HCT116 (cell line): ENCODE results near the gene AOPEP. TPM values are rescaled to one million over a fixed set of nuclear protein-coding genes. Genes with fewer than 3 reads are reported as not detected.

Experiments
- ATAC-seq: fragments of 200-7000 bp; cut with Tn5 transposase; 2 replicates; pipeline ENCODE4 v1.9.1; 2020; ENCODE audit warnings: mild to moderate bottlenecking, moderate library complexity
- BruUV-seq: library from RNA; stranded (reverse); fragments of 400-500 nt; replicated peaks from 2 replicates; lab custom pipeline; 2021; lab: Mats Ljungman, UMichigan
- CTCF ChIA-PET: fragments of 300-600 bp; sonication (Branson Sonifier 250); formaldehyde crosslinking; loops from one replicate; lab custom pipeline; 2021; ENCODE audit warnings: antibody characterized with exemption; lab: Charles Lee
- POLR2A ChIA-PET: fragments of 300-600, 350-600 bp; sonication (Branson Sonifier 250); formaldehyde crosslinking; loops from one replicate; lab custom pipeline; 2021; ENCODE audit warnings: antibody characterized with exemption; lab: Charles Lee
- RAD21 ChIA-PET, 2 experiments: fragments of 300-600 bp; sonication (Branson Sonifier 250); formaldehyde crosslinking; loops; one replicate each; lab custom pipeline; 2023; ENCODE audit warnings: low total read pairs in 2 of 2; ENCODE audit not compliant: uncharacterized antibody in 2 of 2, unreplicated experiment in 2 of 2, low non-redundant PET in 1 of 2; lab: Charles Lee
- DNase-seq: peaks from one replicate; pipeline ENCODE4 v3.0.0-alpha.2; 2010; ENCODE audit warnings: low read depth, low spot score
- H2AFZ ChIP-seq: fragments of 200-600 bp; shearing (Covaris generic), sonication (generic); 2 replicates; pipeline ENCODE4 v1.6.1; 2017; ENCODE audit warnings: low read depth, mixed run types, mixed read lengths, antibody characterized with exemption, low read length; ENCODE audit not compliant: poor library complexity, severe bottlenecking
- H3K27ac ChIP-seq: 2 replicates; pipeline ENCODE4 v1.5.1; 2012; ENCODE audit warnings: low read depth, low read length
- H3K27me3 ChIP-seq: fragments of 200-600 bp; sonication (generic); 2 replicates; pipeline ENCODE4 v1.6.1; 2016; ENCODE audit warnings: mixed run types, low read length, mixed read lengths; ENCODE audit not compliant: insufficient read depth
- H3K36me3 ChIP-seq, 2 experiments: fragments of 200-500 bp in 1 of 2; fragments of 200-600 bp in 1 of 2; sonication (Bioruptor generic) in 1 of 2; sonication (generic) in 1 of 2; 2 replicates each; pipeline versions ENCODE4 v1.5.1 to v1.6.1; 2014 to 2016; ENCODE audit warnings: low read length in 2 of 2, inconsistent platforms in 1 of 2, mixed read lengths in 1 of 2, mixed run types in 1 of 2; ENCODE audit not compliant: insufficient read depth in 2 of 2, control insufficient read depth in 1 of 2
- H3K4me1 ChIP-seq, 2 experiments: fragments of 200-600 bp in 1 of 2; sonication (generic) in 1 of 2; 2 replicates each; pipeline versions ENCODE4 v1.5.1 to v1.6.1; 2012 to 2017; ENCODE audit warnings: low read length in 2 of 2, inconsistent platforms in 1 of 2, mild to moderate bottlenecking in 1 of 2, mixed read lengths in 1 of 2, mixed run types in 1 of 2, moderate library complexity in 1 of 2; ENCODE audit not compliant: insufficient read depth in 2 of 2, control insufficient read depth in 1 of 2
- H3K4me2 ChIP-seq: fragments of 200-600 bp; sonication (generic); 2 replicates; pipeline ENCODE4 v1.6.1; 2017; ENCODE audit warnings: mixed run types, low read length, mixed read lengths
- H3K4me3 ChIP-seq, 2 experiments: fragments of 200-600 bp in 1 of 2; sonication (generic) in 1 of 2; replicated peaks in 1 of 2; 2 replicates each; pipeline ENCODE4 v1.5.1; 2011 to 2016; ENCODE audit warnings: low read length in 2 of 2, control low read depth in 1 of 2, low read depth in 1 of 2, mild to moderate bottlenecking in 1 of 2, mixed read lengths in 1 of 2, mixed run types in 1 of 2
- H3K79me2 ChIP-seq: fragments of 200-600 bp; sonication (generic); 2 replicates; pipeline ENCODE4 v1.6.1; 2017; ENCODE audit warnings: mild to moderate bottlenecking, mixed run types, low read length, moderate library complexity, mixed read lengths; ENCODE audit not compliant: insufficient read depth
- H3K9ac ChIP-seq: fragments of 200-600 bp; sonication (generic); 2 replicates; pipeline ENCODE4 v1.6.1; 2016; ENCODE audit warnings: low read length, mixed read lengths
- H3K9me2 ChIP-seq: fragments of 200-600 bp; sonication (generic), shearing (Covaris generic); 2 replicates; pipeline ENCODE4 v1.6.1; 2017; ENCODE audit warnings: mixed run types, mild to moderate bottlenecking, moderate library complexity; ENCODE audit not compliant: insufficient read depth
- H3K9me3 ChIP-seq, 2 experiments: fragments of 200-500 bp in 1 of 2; fragments of 200-600 bp in 1 of 2; sonication (Bioruptor generic) in 1 of 2; sonication (generic) in 1 of 2; 2 replicates each; pipeline ENCODE4 v1.6.1; 2014 to 2017; ENCODE audit warnings: low read length in 2 of 2, mixed read lengths in 2 of 2, inconsistent platforms in 1 of 2, low read depth in 1 of 2, mild to moderate bottlenecking in 1 of 2, mixed run types in 1 of 2, moderate library complexity in 1 of 2; ENCODE audit not compliant: control insufficient read depth in 1 of 2, insufficient read depth in 1 of 2
- H4K20me1 ChIP-seq: fragments of 200-600 bp; sonication (generic), shearing (Covaris generic); 2 replicates; pipeline ENCODE4 v1.6.1; 2017; ENCODE audit warnings: mixed run types, mild to moderate bottlenecking, moderate library complexity; ENCODE audit not compliant: insufficient read depth
- EZH2 ChIP-seq: fragments of 200-600 bp; sonication (generic); IDR thresholded peaks from 2 replicates; pipeline ENCODE4 v1.6.1; 2017; ENCODE audit warnings: antibody characterized with exemption, mixed run types
- FOSL1 ChIP-seq: IDR thresholded peaks from 2 replicates; pipeline ENCODE4 v1.6.1; 2012; ENCODE audit warnings: low read depth
- RAD21 ChIP-seq: IDR thresholded peaks from 2 replicates; pipeline ENCODE4 v1.6.1; 2012; ENCODE audit warnings: low read depth, mild to moderate bottlenecking
- intact Hi-C: fragments of 100-400 bp; cut with micrococcal nuclease; formaldehyde crosslinking; loops from 2 replicates; pipeline ENCODE4 v1.10.0; 2022
- total RNA-seq: library from RNA; stranded (reverse); gene quantifications from one replicate; pipeline ENCODE4 v1.2.1, GENCODE V29; 2021; ENCODE audit not compliant: unreplicated experiment
- TF ChIP-seq, protein P1 (sequence below), 3 experiments: fragments of 200-600 bp in 1 of 3; sonication (generic) in 1 of 3; IDR thresholded peaks in 2 of 3; conservative IDR thresholded peaks in 1 of 3; 2 replicates each; pipeline ENCODE4 v1.5.1; 2012 to 2017; ENCODE audit warnings: low read depth in 2 of 3, low read length in 2 of 3, antibody characterized with exemption in 1 of 3, borderline replicate concordance in 1 of 3, control low read depth in 1 of 3, mild to moderate bottlenecking in 1 of 3, mixed read lengths in 1 of 3, mixed run types in 1 of 3, moderate library complexity in 1 of 3; ENCODE audit not compliant: insufficient read depth in 1 of 3

Gene AOPEP
- total RNA-seq, 1 experiment from 2014 or later: 15.1 TPM

DNA sequence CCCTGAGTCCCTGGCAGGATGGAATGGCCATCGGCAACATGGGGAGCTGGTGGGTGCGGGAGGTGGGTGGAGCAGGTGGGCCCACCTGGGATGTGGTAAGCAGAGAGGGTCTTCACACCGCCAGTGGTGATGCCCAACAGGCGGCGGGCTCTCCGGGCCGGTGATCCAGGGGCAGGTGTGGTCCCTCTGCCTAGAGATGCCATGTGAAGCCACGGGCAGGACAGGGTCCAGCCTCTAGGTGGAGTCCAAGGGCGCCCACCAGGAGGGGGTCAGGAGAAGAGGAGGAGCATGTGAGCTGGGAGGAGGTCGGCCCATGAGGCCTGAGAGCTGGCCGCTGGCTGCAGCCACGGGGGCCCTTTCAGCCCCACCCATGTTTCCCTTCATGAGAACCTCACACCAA lies 369.9 kb downstream of the AOPEP start:
- Histone ChIP-seq H3K4me2 (no peak overlapping the region), H3K79me2 (no peaks in the 10 kb centered on the region), H3K36me3 (no peaks in the 10 kb centered on the region), H3K27ac (no peak overlapping the region), H4K20me1 (no peaks in the 10 kb centered on the region), H3K9me2 (no peaks in the 10 kb centered on the region), H3K27me3 (no peaks in the 10 kb centered on the region), H3K9me3 (no peaks in the 10 kb centered on the region), H3K4me3 (no peak overlapping the region), H3K9ac (no peak overlapping the region), H3K4me1 (peaks cover 11 to 20% of the 10 kb centered on the region in 2 experiments), H2AFZ (no peak overlapping the region)
- no TSS peak for BruUV-seq
- ChIA-PET CTCF (no interaction called here), RAD21 (no interaction called here), POLR2A (interaction anchor here (0.5 kb wide), 1 partner anchor 373 kb away, joined by 5 read pairs; no protein-coding TSS in a partner anchor)
- intact Hi-C loops: no loop called here
- peak; percentile 39; the same call in 1 of the 2 replicates for ATAC-seq
- DNase-seq: no peak
- no peak for TF ChIP-seq FOSL1
- TF ChIP-seq, protein P1, sequence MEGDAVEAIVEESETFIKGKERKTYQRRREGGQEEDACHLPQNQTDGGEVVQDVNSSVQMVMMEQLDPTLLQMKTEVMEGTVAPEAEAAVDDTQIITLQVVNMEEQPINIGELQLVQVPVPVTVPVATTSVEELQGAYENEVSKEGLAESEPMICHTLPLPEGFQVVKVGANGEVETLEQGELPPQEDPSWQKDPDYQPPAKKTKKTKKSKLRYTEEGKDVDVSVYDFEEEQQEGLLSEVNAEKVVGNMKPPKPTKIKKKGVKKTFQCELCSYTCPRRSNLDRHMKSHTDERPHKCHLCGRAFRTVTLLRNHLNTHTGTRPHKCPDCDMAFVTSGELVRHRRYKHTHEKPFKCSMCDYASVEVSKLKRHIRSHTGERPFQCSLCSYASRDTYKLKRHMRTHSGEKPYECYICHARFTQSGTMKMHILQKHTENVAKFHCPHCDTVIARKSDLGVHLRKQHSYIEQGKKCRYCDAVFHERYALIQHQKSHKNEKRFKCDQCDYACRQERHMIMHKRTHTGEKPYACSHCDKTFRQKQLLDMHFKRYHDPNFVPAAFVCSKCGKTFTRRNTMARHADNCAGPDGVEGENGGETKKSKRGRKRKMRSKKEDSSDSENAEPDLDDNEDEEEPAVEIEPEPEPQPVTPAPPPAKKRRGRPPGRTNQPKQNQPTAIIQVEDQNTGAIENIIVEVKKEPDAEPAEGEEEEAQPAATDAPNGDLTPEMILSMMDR (IDR thresholded peaks at IDR 0.05 in 2 of 3, conservative IDR thresholded peaks at IDR 0.05 in 1 of 3; ENCODE audit: borderline replicate concordance in 1 of 3, insufficient read depth in 1 of 3, low read depth in 2 of 3, low read length in 2 of 3): peak; percentile 7 to 34 (median 31); a peak in 5 of 6 replicates

DNA sequence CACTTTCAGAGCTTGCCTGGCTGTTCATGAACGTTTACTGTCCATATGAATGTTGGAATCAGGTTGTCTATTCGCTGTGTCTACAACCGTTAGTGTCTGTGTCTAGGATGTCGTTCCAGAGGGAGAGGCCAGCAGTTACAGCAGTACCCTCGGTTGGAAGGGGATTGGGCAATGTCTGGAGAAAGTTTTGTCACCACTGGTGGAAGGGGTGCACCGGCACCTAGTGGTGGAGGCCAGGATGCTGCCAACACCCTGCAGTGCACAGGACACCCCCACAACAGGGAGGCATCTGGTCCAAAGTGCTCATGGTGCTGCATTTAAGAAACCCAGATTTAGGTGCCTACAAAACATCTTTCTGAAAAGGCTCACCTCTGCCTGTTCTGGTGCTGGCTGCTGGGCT lies 370.3 kb downstream of the AOPEP start:
- no TSS peak for BruUV-seq

More for the DNA sequence above, 370.3 kb downstream of the AOPEP start:
- Histone ChIP-seq H3K36me3 (no peaks in the 10 kb centered on the region), H3K9me2 (no peaks in the 10 kb centered on the region), H3K4me3 (no peak overlapping the region), H3K4me2 (no peak overlapping the region), H3K4me1 (peaks cover 7 to 16% of the 10 kb centered on the region in 2 experiments), H4K20me1 (no peaks in the 10 kb centered on the region), H3K9ac (no peak overlapping the region), H3K27ac (no peak overlapping the region), H3K27me3 (no peaks in the 10 kb centered on the region), H3K9me3 (no peaks in the 10 kb centered on the region), H2AFZ (no peak overlapping the region), H3K79me2 (no peaks in the 10 kb centered on the region)
- RAD21 ChIA-PET: no interaction called here
- POLR2A ChIA-PET: interaction anchor here (0.5 kb wide), 1 partner anchor 373 kb away, joined by 5 read pairs; no protein-coding TSS in a partner anchor
- TF ChIP-seq RAD21 (peak; percentile 47), EZH2 (no peak)
- ATAC-seq (no peak), DNase-seq (no peak)
- CTCF ChIA-PET: interaction anchor here (0.7 kb wide), 1 partner anchor 11 kb away, joined by 3 read pairs; no protein-coding TSS in a partner anchor
- intact Hi-C loops: no loop called here
